Fibroblast of the conjunctiva (primary cell): ENCODE results near the gene CRHR1.

Source experiments
- DNase-seq: peaks from one replicate; pipeline ENCODE4 v3.0.0-alpha.2; 2010; ENCODE audit warnings: low read depth

The CRHR1 gene

DNA sequence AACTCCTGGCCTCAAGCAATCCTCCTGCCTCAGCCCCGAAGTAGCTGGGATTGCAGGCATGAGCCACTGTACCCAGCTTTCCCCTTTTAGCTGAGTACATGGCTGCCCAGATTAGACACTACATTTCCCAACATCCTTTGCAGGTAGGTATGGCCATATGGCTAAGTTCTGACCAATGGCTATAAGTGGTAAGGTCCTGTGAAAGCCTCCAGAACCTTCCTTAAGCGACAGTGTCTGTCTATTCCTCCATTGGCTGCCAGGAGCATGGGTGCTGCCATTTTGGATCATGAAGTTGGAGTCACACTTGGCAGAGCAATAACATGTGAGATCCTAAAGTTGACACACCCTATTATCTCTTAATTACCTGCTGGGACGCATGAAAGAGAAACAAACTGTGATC is 24.4 kb upstream of the CRHR1 start:
- no peak for DNase-seq

DNA sequence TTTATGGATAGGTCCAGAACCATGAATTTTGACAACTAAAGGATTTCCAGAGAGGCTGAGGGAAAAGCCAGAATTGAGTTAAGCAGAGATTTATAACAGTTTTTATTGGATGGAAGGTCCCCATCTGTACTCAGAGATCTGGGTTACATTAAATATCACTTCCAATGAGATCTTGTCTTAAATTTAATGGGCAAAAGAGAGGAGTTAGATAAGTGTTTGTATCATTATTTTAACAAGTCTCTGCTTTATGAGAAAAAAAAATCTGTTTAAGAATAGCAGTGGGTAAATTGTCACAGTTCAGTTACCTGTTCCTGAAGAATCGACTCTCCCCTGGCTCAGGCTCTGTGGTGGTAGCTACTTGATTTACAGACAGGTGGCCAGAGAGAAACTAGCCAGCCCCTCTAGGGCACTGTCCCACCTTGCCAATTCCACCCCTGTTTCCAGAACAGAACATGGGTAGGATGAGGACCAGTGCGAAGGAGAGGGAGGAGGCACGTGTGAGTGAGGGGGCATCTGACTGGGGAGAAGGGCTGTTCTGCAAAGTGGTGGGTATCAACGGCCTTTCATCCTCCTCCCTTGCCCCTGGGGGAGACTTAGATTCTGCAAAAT is 22.1 kb upstream of the CRHR1 start:
- no peak for DNase-seq

DNA sequence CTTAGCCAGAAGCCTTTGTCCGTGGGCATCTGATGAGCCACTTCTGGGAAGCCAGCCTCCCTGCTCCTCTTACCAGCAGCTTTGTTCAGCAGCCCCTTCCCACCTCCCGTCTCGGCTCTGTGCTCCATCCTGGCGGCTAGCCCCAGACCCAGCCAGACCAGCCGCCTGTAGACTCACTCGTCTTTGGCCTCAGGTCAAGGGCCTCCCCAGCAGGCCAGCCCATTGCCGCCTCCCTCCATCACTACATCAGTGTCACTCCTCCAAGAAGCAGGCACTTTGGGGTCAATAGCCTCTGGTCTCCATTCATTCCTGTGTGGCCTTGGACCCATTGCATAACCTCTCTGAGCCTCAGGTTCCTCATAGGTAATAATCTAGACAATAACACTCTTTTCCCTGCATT is 20.9 kb upstream of the CRHR1 start:
- no peak for DNase-seq

DNA sequence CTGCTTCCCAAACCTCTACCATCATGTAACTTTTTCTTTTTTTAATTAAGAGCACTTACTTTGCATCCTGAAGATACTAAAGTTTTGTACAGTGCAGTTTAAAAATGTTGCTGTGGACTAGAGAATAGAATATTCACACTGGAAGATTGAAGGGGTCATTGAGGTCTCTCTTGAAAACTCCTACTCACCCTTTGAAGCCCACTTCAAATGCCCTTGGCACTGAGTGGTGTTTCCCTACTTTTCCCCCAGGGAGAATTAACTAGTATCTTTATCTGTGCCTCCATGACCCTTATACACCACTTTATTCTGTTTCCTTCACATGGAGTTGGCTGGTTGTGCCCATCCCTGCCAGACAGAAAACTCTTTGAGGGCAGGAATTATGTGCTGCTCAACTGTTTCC is 19.6 kb upstream of the CRHR1 start:
- DNase-seq = no peak

DNA sequence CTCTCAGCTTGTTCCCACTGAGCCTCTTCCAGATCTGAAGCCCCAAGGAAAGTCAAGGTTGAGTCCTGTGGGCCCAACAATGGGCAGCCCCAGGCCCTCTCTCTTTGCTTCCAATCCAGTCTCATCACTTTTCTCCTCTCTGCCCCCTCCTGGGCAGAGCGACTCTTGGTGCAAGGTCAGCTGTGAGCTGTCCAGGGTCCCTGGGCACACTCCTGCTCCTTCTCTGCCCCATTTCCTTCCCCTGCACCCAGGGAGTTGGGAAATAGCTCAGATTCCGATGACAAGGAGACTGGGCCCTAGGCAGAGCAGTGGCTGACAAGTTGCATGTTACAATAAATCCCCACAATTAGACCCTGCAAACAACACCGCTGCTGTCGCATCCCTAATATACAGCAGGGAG is 16.1 kb upstream of the CRHR1 start:
- DNase-seq = no peak

DNA sequence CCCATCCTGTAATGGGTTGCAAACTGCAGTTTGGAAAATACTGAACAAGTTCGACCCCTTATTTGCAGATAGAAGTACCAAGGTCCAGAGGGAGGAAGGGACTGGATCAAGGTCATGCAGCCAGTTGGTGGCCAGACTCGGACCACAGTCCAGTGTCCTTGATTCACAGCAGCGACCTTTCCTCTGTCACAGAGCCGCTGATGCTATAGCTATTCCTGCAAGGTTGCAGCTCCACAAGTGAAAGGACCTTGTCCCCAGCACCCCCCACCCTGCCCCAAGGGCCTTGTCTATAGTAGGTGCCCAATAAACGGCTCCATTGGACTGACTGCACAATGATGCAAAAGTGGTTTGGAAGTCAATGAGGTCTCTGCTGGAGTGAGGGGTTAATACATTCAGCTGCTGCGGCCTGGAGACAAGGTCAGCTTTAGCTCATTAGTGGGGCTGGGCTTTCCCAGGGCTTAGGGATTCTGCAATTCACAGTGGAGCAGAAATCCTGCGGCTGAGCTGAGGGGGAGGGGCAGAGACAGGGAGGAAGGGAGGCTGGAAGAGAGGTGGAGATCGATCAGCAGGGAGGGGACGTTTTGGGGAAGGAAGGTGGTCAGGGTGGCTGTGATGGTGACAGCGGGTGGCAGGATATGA is 13.4 kb upstream of the CRHR1 start:
- no peak for DNase-seq

DNA sequence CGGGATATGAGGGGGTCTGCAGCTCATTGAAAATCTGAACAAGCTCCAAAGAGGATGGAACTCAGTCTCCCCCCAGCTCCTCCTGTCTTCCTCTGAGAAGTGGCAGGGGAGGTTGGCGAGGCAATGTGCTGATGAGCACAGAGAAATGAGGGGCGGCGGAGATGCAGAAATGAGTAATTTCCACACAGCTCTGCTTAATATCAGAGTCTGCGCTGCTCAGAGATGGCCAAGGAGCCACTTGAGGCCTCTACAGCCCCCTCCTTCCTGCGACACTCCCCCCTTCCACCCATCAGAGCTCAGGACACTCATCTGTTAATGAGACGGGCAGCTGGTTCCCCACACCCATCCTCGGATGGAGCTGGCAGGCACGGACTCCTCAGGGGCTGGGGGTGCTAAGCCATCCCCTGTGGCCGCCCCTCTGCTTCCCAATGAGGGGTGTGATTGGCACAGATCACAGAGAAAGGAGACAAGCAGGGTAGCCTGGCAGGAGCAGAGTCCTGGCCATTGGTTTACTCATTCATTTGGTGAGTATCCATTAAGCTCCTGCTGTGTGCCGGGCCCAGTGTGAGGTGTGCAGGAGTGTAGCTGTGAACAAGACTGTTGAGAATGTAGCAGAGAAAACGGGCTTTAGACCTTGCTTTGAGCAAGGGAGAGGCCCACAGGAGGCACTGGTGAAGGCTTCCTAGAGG is 12.7 kb upstream of the CRHR1 start:
- no peak for DNase-seq

DNA sequence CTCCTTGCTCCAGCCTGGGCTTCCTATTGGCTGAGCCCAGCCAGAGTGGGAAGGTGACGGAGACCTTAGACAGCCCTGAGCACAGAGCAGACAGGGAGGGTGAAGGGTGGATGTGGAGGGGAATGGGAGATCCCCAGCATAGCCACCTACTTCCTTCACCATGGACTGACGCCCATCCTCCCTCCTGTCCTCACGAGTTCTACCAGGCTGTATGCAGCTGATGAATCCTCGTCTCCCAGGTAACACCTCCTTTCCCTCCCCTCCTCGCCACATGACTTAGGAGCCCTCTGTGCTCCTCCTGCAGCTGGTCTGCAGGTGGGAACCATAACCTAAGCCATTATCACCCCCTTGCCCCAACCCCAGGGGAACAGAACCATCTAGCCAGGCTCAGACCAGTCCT is 9.0 kb upstream of the CRHR1 start:
- no peak for DNase-seq

DNA sequence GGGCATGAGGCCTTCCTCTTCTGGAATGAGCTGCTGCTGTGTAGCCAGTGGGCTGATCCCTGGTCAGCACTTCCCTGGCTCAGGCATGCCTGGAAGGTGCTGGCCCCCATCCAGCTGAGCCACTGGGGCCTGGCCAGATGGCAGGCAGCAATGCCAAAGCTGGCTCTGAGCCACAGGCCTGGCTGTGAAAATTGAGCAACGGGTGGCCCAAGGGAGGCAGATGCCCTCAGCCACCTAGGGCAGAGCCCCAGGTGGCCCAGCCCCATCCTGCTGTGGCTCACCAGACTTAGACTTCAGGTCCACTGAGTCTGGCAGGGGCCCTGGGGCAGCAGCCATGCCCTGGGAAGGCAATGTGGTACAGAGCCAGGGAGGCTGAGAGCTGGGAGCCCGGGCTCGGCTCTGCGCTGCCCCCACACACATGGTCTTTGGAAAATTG is 8.5 kb upstream of the CRHR1 start:
- DNase-seq = no peak

DNA sequence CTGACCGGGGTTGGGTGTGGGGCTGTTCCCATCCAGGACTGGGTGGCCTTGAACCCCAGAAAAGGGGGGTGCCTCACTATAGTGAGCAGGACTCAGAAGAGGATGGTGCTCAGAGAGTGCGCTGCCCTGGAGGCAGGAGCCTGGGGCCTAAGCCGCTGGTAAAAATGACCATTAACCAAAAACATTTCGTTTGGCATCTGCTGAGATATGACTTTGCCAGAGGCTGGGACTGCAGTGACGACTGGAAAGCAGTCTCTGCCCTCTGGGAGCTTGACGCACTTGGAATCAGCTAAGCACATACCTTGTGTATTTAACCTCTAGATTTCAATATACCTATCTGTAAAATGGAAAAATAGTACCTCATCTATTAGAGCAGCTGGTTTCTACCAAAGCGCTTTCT is 7.2 kb upstream of the CRHR1 start:
- no peak for DNase-seq

DNA sequence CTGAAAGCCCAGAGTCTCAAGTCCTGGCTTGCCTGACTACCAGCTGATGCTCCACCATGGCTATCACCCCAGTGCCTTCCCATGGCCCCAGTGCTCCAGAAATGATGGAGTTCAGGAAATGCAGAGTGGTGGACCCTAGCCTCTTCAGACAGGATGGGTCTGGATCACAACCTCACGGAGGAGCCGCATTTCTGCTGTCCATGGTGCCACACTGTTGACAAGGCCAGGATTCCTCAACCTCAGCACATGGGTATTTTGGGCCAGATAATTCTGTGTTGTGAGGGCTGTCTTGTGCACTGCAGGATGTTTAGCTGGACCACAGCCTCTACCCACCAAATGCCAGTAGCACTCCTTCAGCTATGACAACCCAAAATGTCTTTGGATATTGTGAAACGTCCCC is 6.7 kb upstream of the CRHR1 start:
- no peak for DNase-seq

DNA sequence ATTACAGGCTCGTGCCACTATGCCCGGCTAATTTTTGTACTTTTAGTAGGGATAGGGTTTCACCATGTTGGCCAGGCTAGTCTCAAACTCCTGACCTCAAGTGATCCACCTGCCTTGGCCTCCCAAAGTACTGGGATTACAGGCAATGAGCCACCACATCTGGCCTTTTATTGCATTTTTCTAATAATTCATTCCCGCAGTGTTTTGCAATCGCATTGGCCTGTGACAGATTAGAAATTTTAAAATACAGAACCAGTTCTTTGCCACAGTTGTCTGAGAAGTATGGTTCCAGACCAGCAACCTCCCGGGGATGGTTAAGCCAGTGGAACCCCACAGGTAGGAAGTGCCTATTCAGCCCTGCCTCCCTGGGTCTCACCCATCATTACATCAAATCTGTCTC is 3.2 kb upstream of the CRHR1 start:
- no peak for DNase-seq

DNA sequence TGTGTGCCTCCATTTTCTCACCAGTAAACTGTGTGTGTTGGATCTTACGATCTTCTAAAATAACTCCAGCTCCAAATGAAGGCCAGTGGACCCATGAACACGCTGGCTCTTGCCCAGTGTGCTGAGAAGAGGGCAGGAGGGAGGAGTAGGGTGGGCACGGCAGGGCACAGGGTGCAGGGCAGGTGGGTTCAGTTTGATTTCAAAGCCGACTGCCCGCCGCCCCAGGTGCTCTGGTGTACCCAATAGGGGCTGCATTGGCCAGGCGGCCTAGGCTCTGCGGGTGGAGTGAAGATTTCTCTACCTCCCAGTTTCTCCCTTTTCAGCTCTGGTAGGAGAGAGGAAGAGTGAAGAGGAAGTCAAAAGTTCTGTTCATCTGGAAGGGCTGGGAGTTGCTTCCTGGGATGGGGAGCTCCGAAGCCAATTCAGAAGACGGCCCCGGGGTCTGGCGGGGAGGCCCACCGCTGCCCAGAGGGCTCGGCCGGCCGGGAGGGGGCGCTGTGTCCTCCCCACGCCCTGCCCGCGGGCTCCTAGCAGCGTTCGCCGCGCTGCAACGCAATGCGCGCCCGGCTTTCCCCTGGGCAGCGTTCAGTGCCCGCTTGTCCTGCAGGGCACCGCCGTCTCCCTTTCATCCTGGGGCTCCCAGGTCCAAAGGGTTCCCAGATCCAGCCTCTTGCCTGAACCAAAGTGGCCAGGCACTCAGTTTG is 1.1 kb upstream of the CRHR1 start:
- DNase-seq = no peak

DNA sequence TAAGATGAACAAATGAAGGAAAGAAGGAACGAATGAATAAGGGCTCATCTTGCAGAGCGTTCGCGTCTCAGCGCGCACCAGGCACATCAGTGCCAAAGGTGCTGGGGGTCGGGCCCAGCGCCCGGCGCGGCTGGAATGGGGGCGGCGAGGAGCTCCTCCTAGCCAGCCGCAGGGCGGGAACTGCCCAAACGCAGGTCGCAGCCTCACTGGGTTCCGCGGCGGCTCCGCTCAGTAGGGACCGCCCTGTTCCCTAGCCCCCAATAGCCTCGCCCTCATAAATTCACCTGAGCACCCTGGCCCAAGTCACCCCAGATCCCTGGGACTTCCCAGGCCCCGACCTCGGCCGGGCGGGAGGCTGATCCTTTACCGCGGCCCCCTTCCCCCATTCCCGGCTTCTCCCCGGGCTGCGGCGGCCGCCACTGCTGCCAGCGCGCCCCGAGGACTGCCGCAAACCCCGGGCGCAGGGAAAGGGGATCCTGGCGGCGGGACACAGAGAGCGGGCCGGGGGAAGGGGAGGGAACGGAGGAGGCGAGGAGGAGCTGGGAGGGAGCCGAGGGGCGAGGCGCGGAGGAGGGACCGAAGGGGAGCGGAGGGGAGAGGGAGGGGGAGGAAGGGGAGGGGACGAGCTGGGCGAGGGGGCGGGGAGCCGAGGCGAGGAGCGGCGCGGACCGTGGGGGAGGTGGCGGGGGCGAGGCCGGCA is 377 bp upstream of the CRHR1 start:
- DNase-seq = no peak

DNA sequence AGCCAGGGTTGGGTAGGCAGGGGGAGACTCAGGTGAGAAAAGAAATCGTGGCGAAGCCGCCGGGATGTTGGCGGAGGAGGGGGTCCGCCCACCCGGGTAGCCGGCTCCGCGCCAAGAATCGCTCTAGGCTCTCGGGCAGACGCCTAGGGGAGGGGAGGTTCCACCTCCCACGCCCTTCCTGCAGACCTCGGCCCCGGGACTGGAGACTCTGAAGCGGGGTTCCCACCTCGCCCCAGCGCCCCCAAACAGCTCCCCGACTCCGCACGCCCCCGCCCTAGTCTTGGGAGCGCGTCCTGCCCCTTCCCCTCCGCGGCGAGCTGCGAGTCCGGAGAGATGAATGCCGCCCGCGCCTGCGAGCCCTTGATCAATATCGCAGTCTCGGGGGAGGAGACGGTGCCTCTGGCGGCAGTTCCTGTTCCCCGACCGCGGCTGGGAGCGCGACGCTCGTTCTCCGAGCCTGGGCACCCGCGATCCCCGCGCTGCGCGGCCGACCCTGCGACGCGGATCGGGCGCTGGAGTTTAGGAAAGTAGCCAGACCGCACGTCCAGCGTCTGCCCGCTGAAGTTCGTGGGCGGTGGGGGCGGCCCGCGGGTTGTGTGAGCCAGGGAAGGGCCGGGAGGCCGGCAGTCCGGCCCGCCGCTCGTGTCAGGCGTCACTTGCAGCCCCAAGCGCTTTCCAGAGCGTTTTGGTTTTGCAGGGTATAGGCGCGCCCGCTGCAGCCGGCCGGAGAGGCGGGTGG is 790 bp downstream of the CRHR1 start:
- DNase-seq = no peak

DNA sequence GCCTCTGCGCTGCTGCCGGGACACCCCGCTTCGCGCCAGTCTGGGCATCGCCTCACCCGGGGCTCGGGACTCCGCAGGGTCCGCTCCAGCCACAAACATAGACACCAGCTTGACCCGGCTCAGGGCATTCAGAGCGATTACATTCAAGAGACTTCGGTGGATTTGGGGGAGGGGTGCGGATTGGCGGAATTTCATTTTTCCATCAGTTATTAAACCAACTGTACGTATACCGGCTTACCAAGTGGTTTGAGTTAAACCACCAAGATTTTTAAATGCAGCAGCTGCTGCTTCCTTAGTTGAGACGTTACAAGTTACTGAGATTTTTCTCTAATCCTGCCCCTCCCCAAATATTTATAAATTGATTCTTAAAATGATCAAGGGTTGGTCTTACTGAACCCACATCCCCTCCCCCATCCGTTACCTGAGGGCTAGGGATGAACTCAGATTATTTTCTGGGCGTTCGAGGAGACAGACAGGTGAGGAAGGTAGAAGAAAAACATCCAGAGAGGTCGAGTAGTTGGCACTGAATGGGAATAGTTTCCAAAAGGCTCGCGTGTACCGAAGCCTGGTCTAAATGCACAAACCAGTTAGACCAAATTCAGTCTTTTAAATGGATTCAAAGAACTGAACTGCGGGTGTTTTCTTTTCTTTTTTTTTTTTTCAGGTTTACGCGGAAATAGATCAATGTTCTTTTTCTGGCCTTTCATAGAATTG is 1.5 kb downstream of the CRHR1 start:
- no peak for DNase-seq

DNA sequence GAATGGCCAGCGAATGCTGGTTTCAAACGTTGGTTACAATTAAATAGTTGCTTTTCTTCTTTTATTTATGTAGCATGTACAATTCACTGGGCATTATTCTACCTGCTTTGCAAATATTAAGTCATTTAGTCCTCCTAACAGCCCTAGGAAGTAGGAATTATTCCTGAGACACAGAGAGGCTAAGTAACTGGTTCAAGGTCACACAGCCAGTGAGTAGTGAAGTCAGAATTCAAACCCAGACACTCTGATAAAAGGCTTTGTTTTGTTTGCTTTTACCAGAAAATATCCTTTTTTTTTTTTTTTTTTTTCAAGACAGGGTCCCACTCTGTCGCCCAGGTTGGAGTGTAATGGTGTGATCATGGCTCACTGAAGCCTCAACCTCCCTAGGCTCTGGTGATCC is 2.2 kb downstream of the CRHR1 start:
- DNase-seq = no peak

DNA sequence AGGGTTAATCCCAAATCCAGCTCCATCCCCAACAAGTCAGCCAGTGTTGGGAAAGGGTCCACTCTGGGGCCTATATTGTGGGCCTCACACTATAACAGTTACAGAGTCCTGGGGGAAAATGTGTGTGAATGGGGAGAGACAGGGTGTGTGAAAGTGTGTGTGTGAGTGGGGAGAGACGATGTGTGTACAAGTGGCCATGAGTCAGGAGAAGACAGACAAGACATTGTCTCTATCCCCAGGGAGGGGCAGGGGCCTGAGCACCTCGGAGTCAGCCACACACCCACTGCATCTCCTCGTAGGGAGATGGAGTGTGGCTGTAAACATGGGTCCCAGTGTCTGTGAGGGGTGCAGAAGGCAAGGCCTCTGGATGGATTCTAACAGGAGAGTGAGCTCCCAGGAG is 2.9 kb downstream of the CRHR1 start:
- no peak for DNase-seq

DNA sequence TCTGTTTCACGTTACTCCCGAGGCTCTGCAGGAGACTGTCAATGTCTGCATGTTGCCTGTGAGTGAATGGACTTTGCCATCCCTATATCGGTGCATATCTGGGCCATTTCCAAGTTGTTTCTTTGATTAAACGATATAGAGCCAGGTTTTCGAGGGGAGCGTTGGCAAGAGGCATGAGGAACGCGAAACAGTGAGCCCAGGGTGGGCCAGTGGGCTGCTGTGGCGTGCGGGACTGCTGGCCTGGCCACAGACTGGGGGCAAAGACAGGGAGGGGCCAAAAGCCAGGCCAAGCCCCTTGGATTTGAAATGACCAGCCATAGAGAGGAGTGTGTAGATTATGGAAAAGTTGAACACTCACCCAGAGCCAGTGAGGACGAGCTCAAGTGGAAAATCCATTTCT is 3.5 kb downstream of the CRHR1 start:
- DNase-seq = no peak

DNA sequence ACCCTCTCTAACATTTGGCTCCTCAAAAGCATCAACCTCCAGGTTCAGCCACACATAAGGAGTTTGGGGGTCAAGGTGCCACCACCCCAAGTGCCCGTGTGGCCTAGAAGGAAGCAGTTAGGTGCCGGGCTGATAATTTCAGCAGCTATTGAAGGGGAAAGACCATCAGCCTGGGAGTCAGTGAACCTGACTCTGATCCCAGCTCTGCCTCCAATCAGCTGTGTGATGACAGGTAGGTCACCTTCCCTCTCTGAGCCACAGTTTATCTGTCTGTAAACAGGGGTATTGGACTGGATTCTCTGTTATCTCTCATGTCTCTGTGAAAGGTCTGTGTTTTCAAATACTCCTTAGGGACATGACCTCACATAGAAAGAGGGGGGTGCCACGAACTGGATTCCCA is 3.9 kb downstream of the CRHR1 start:
- no peak for DNase-seq

DNA sequence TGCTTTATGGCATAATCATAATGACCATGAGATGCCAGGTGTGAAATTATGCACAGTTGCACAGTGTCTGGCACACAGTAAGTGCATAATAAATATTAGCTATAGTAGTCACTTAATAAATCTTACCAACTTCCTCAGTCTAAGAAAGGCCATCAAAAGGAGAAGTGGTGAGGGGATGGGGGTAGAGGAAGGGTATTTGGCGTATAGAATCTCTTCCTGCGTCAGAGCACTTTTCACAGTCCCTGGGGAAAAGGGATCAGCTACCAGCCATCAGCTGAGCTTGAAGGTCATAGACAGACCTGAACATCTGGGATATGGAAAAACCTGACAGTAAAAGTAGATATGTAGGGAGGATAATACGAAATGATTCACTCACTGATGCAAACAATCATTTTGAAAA is 5.8 kb downstream of the CRHR1 start:
- no peak for DNase-seq
